A549 (cell line): ENCODE data around the gene ABHD6.

Source experiments
- BCL3 ChIP-seq: fragments of >200 bp; sonication (Bioruptor Twin); formaldehyde crosslinking; IDR thresholded peaks from 3 replicates; pipeline ENCODE4 v1.6.1; 2016
- CHD2 ChIP-seq: fragments of 150-350 bp; IDR thresholded peaks from 2 replicates; pipeline ENCODE4 v1.6.1; 2014; ENCODE audit warnings: low read length; ENCODE audit not compliant: partially characterized antibody
- CTCF ChIP-seq: fragments of >200 bp; sonication (Bioruptor Twin); formaldehyde crosslinking; IDR thresholded peaks from 3 replicates; pipeline ENCODE4 v1.5.1; 2016
- EP300 ChIP-seq, 2 experiments: fragments of >200 bp; sonication (Bioruptor Twin); formaldehyde crosslinking; IDR thresholded peaks; 2 replicates in 1 of 2; 3 replicates in 1 of 2; pipeline ENCODE4 v1.6.1; 2016 to 2017
- HOXA7 ChIP-seq: fragments of 250-450 bp; sonication (Bioruptor Pico); IDR thresholded peaks from 2 replicates; pipeline ENCODE4 v1.5.0; 2020; ENCODE audit warnings: mild to moderate bottlenecking, moderate library complexity
- MAX ChIP-seq: IDR thresholded peaks from 2 replicates; pipeline ENCODE4 v1.6.1; 2012
- PHF8 ChIP-seq: fragments of 200-600 bp; sonication (generic); IDR thresholded peaks from 2 replicates; pipeline ENCODE4 v1.6.1; 2016; ENCODE audit warnings: low read depth, mild to moderate bottlenecking, antibody characterized with exemption, moderate library complexity, borderline replicate concordance
- POLR2A ChIP-seq: IDR thresholded peaks from 2 replicates; pipeline ENCODE4 v1.6.1; 2012; ENCODE audit warnings: mild to moderate bottlenecking, low read length
- POLR2AphosphoS2 ChIP-seq: conservative IDR thresholded peaks from 2 replicates; pipeline ENCODE4 v1.6.1; 2012; ENCODE audit warnings: low read length, improper control_type of control experiment, inconsistent platforms
- RAD21 ChIP-seq, 2 experiments: fragments of >200 bp in 1 of 2; sonication (Bioruptor Twin) in 1 of 2; formaldehyde crosslinking in 1 of 2; IDR thresholded peaks in 1 of 2; conservative IDR thresholded peaks in 1 of 2; 2 replicates in 1 of 2; 3 replicates in 1 of 2; pipeline ENCODE4 v1.6.1; 2012 to 2018; ENCODE audit warnings: inconsistent platforms in 1 of 2
- RFX5 ChIP-seq: fragments of 450-650 bp; IDR thresholded peaks from 2 replicates; pipeline ENCODE4 v1.7.1; 2014; ENCODE audit warnings: antibody characterized with exemption, mild to moderate bottlenecking, moderate library complexity
- RNF2 ChIP-seq: fragments of 200-600 bp; sonication (generic); IDR thresholded peaks from 2 replicates; pipeline ENCODE4 v1.6.1; 2016; ENCODE audit warnings: low read depth, mild to moderate bottlenecking, antibody characterized with exemption, moderate library complexity, borderline replicate concordance
- TP53 ChIP-seq: fragments of 250-450 bp; sonication (Bioruptor Pico); IDR thresholded peaks from 2 replicates; pipeline ENCODE4 v1.5.0; 2021; ENCODE audit warnings: mild to moderate bottlenecking, moderate library complexity
- TF ChIP-seq, protein P1 (sequence below): fragments of 200-600 bp; sonication (generic); IDR thresholded peaks from 2 replicates; pipeline ENCODE4 v1.6.1; 2016; ENCODE audit warnings: antibody characterized with exemption, mild to moderate bottlenecking, moderate library complexity

GRCh38 chr3:58336135-58336882, 98.7 kb downstream of the ABHD6 start:
- no peak for TF ChIP-seq CTCF
- no peak for TF ChIP-seq TP53 (CRISPR knock-in tag)
- no peak for TF ChIP-seq POLR2A
- no peak for TF ChIP-seq CHD2
- TF ChIP-seq RAD21 (conservative IDR thresholded peaks at IDR 0.05 in 1 of 2, IDR thresholded peaks at IDR 0.05 in 1 of 2) = no peak
- TF ChIP-seq MAX = no peak
- no peak for TF ChIP-seq POLR2AphosphoS2
- TF ChIP-seq BCL3 = no peak
- TF ChIP-seq HOXA7 (CRISPR knock-in tag) = no peak
- no peak for TF ChIP-seq RFX5
- TF ChIP-seq RNF2 = no peak
- TF ChIP-seq EP300 (IDR thresholded peaks at IDR 0.05) = no peak
- TF ChIP-seq, protein P1, sequence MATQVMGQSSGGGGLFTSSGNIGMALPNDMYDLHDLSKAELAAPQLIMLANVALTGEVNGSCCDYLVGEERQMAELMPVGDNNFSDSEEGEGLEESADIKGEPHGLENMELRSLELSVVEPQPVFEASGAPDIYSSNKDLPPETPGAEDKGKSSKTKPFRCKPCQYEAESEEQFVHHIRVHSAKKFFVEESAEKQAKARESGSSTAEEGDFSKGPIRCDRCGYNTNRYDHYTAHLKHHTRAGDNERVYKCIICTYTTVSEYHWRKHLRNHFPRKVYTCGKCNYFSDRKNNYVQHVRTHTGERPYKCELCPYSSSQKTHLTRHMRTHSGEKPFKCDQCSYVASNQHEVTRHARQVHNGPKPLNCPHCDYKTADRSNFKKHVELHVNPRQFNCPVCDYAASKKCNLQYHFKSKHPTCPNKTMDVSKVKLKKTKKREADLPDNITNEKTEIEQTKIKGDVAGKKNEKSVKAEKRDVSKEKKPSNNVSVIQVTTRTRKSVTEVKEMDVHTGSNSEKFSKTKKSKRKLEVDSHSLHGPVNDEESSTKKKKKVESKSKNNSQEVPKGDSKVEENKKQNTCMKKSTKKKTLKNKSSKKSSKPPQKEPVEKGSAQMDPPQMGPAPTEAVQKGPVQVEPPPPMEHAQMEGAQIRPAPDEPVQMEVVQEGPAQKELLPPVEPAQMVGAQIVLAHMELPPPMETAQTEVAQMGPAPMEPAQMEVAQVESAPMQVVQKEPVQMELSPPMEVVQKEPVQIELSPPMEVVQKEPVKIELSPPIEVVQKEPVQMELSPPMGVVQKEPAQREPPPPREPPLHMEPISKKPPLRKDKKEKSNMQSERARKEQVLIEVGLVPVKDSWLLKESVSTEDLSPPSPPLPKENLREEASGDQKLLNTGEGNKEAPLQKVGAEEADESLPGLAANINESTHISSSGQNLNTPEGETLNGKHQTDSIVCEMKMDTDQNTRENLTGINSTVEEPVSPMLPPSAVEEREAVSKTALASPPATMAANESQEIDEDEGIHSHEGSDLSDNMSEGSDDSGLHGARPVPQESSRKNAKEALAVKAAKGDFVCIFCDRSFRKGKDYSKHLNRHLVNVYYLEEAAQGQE = no peak
- TF ChIP-seq PHF8 = no peak
